Sigmoid colon (tissue), 7 donors: ENCODE data around the gene ATPAF1. TPM values are rescaled to one million over a fixed set of nuclear protein-coding genes. Genes with fewer than 3 reads are reported as not detected.
"Not testable (repeated sequence)": the region's sequence is repeated elsewhere in the genome, so short reads cannot be mapped to it uniquely, and the experiment has no call there.

Experiments
- DNase-seq: peaks from one replicate; pipeline ENCODE4 v3.0.0-alpha.2; 2019
- H3K27ac ChIP-seq, 4 donors: fragments of 200-600 bp; sonication (generic); one replicate each; pipeline ENCODE4 v1.5.1; 2016 to 2019; ENCODE audit warnings: mild to moderate bottlenecking in 1 of 4
- H3K27me3 ChIP-seq, 3 donors: fragments of 200-600 bp; sonication (generic); one replicate each; pipeline ENCODE4 v1.5.1; 2019; ENCODE audit warnings: mild to moderate bottlenecking in 1 of 3
- H3K36me3 ChIP-seq, 4 donors: fragments of 200-600 bp; sonication (generic); one replicate each; pipeline ENCODE4 v1.5.1; 2016 to 2019
- H3K4me1 ChIP-seq, 4 donors: fragments of 200-600 bp; sonication (generic); one replicate each; pipeline ENCODE4 v1.5.1; 2017 to 2019
- H3K4me3 ChIP-seq, 4 donors: fragments of 200-600 bp; sonication (generic); one replicate each; pipeline ENCODE4 v1.5.1; 2017 to 2019; ENCODE audit warnings: mild to moderate bottlenecking in 2 of 4, moderate library complexity in 1 of 4
- H3K9me3 ChIP-seq, 4 donors: fragments of 200-600 bp in 3 of 4; sonication (generic) in 3 of 4; one replicate each; pipeline versions ENCODE4 v1.5.1 to v1.6.1; 2013 to 2019
- CTCF ChIP-seq, 4 experiments: fragments of 450-650 bp in 3 of 4; fragments of 200-600 bp in 1 of 4; IDR thresholded peaks; one replicate each; pipeline ENCODE4 v1.5.1; 2016 to 2019; ENCODE audit warnings: antibody characterized with exemption in 4 of 4, mild to moderate bottlenecking in 3 of 4, moderate library complexity in 2 of 4
- EP300 ChIP-seq, 4 donors: sonication (generic); formaldehyde crosslinking; IDR thresholded peaks; one replicate each; pipeline ENCODE4 v1.6.1; 2017; ENCODE audit warnings: antibody characterized with exemption in 4 of 4
- POLR2A ChIP-seq, 2 donors: fragments of 450-650 bp; IDR thresholded peaks; one replicate each; pipeline ENCODE4 v1.6.1; 2016; ENCODE audit warnings: antibody characterized with exemption in 2 of 2, mild to moderate bottlenecking in 2 of 2, moderate library complexity in 2 of 2
- POLR2AphosphoS5 ChIP-seq, 4 donors: sonication (generic); formaldehyde crosslinking; IDR thresholded peaks; one replicate each; pipeline ENCODE4 v1.6.1; 2017; ENCODE audit warnings: antibody characterized with exemption in 4 of 4
- WGBS, 2 donors: extraction: QIAGEN DNeasy Blood & Tissue Kit; methylation state at CpG; one replicate each; pipeline ENCODE4 v1.1.7; 2013; 5-methylcytosine and 5-hydroxymethylcytosine counted together
- intact Hi-C: fragments of 100-400 bp; cut with DNase I; formaldehyde crosslinking; loops from one replicate; pipeline ENCODE4 v1.15.1; 2023
- polyA plus RNA-seq, 3 donors: library from polyadenylated mRNA; stranded (reverse); fragments of 200-250 nt; gene quantifications; one replicate each; pipeline ENCODE4 v1.2.3, GENCODE V29; 2013
- total RNA-seq, 4 donors: library from RNA; depleted of rRNA; stranded (reverse); fragments of >200 nt; gene quantifications; one replicate each; pipeline ENCODE4 v1.1.0, GENCODE V29; 2016
- donor health status: healthy with polysubstance abuse.
- donor health status: Bipolar disorder and iron deficiency.
- donor health status: healthy.

The ATPAF1 gene
- total and polyA plus RNA-seq, 7 donors, result 35.2 to 82.8 (median 61.0) TPM

- no peak for DNase-seq
- 64 to 86% methylated on average over 9 of the region's 9 CpGs for WGBS, 2 donors
- Histone ChIP-seq H3K27me3 (no peaks in the 10 kb centered on the region), H3K4me3 (no peak overlapping the region), H3K4me1 (no peaks in the 10 kb centered on the region), H3K9me3 (no peaks in the 10 kb centered on the region), H3K27ac (no peak overlapping the region), H3K36me3 (peaks cover 5 to 77% (median 41%) of the 10 kb centered on the region in 4 donors)
- intact Hi-C loops, result no loop called here
- no peak for TF ChIP-seq EP300 (IDR thresholded peaks at IDR 0.05)
- TF ChIP-seq POLR2A (IDR thresholded peaks at IDR 0.05), result no peak
- no peak for TF ChIP-seq POLR2AphosphoS5 (IDR thresholded peaks at IDR 0.05)
- TF ChIP-seq CTCF (IDR thresholded peaks at IDR 0.05), result no peak
Measured at GRCh38 chr1:46705408-46705807, 37.2 kb upstream of the ATPAF1 start.

- H3K4me3 ChIP-seq, result no peak overlapping the region
- H3K27me3 ChIP-seq, result no peaks in the 10 kb centered on the region
- TF ChIP-seq POLR2A (IDR thresholded peaks at IDR 0.05), result no peak
- peaks cover 5 to 68% (median 41%) of the 10 kb centered on the region in 4 donors for H3K36me3 ChIP-seq
- H3K9me3 ChIP-seq, result no peaks in the 10 kb centered on the region
- intact Hi-C loops, result no loop called here
- no peak for DNase-seq
- no peak overlapping the region for H3K27ac ChIP-seq
- WGBS, 2 donors, result 70 to 88% methylated on average over 3 of the region's 3 CpGs
- no peaks in the 10 kb centered on the region for H3K4me1 ChIP-seq
Measured at GRCh38 chr1:46703927-46704641, 35.9 kb upstream of the ATPAF1 start.

- Histone ChIP-seq H3K9me3 (no peaks in the 10 kb centered on the region), H3K4me1 (peaks cover 0 to 9% (median 5%) of the 10 kb centered on the region in 4 donors), H3K36me3 (peaks cover 0 to 43% (median 26%) of the 10 kb centered on the region in 4 donors), H3K27ac (no peak overlapping the region), H3K27me3 (no peaks in the 10 kb centered on the region), H3K4me3 (no peak overlapping the region)
- 56 to 76% methylated on average over 3 of the region's 3 CpGs for WGBS, 2 donors
- no peak for TF ChIP-seq EP300 (IDR thresholded peaks at IDR 0.05)
- no peak for TF ChIP-seq POLR2AphosphoS5 (IDR thresholded peaks at IDR 0.05)
- no peak for TF ChIP-seq CTCF (IDR thresholded peaks at IDR 0.05)
- no peak for TF ChIP-seq POLR2A (IDR thresholded peaks at IDR 0.05)
- intact Hi-C loops, result no loop called here
- no peak for DNase-seq
Measured at GRCh38 chr1:46699666-46700065, 31.5 kb upstream of the ATPAF1 start.

- Histone ChIP-seq H3K4me1 (peaks cover 0 to 27% (median 20%) of the 10 kb centered on the region in 4 donors), H3K27ac (no peak overlapping the region), H3K27me3 (no peaks in the 10 kb centered on the region), H3K36me3 (peaks cover 0 to 18% (median 13%) of the 10 kb centered on the region in 4 donors), H3K4me3 (no peak overlapping the region), H3K9me3 (no peaks in the 10 kb centered on the region)
- intact Hi-C loops, result no loop called here
- 98 to 99% methylated on average over 2 of the region's 2 CpGs for WGBS, 2 donors
- TF ChIP-seq POLR2A (IDR thresholded peaks at IDR 0.05) (no peak), CTCF (IDR thresholded peaks at IDR 0.05) (no peak), POLR2AphosphoS5 (IDR thresholded peaks at IDR 0.05) (no peak), EP300 (IDR thresholded peaks at IDR 0.05) (no peak)
- DNase-seq, result no peak
Measured at GRCh38 chr1:46697053-46697452, 28.9 kb upstream of the ATPAF1 start.

- Histone ChIP-seq H3K36me3 (peaks cover 0 to 40% (median 25%) of the 10 kb centered on the region in 4 donors), H3K4me1 (peaks cover 0 to 32% (median 28%) of the 10 kb centered on the region in 4 donors)
- intact Hi-C loops, H3K9me3 ChIP-seq, H3K27me3 ChIP-seq, H3K4me3 ChIP-seq, DNase-seq, H3K27ac ChIP-seq: not testable (repeated sequence)
- 68 to 89% methylated on average over 4 of the region's 4 CpGs for WGBS, 2 donors
Measured at GRCh38 chr1:46694676-46695075, 26.5 kb upstream of the ATPAF1 start.
